ENCODE results near the gene PTEN.

- TF ChIP-seq EZH2 (IDR thresholded peaks at IDR 0.05; ENCODE audit: borderline replicate concordance, low read length) (no peak), CTCF (conservative IDR thresholded peaks at IDR 0.05 in 1 of 2, IDR thresholded peaks at IDR 0.05 in 1 of 2; ENCODE audit: extremely low read depth in 1 of 2, insufficient read depth in 1 of 2, low read depth in 1 of 2, low read length in 2 of 2) (no peak)
These were observed 11.3 kb upstream of the PTEN start for GRCh38 chr10:87852089-87852488.

Measured in mammary epithelial cell (primary cell).